ENCODE data around the gene NR4A2. TPM values are rescaled to one million over a fixed set of nuclear protein-coding genes. Genes with fewer than 3 reads are reported as not detected.

NR4A2 gene
- total RNA-seq, 2 experiments from 2014 or later = 290 to 319 TPM

- H3K27ac Mint-ChIP-seq = peak overlapping the region; percentile 100
- TF ChIP-seq CTCF (IDR thresholded peaks at IDR 0.05) = no peak
- H3K4me3 ChIP-seq (ENCODE audit: low read length) = peak overlapping the region; percentile 76
Observed at GRCh38 chr2:156334496-156335478, 2.3 kb upstream of the NR4A2 start.

GRCh38 chr2:156333951-156334495 lies 1.5 kb upstream of the NR4A2 start:
- ChIA-PET POLR2A (interaction anchor here (0.6 to 8.5 kb wide), 12 partner anchors 9 to 256 kb away, joined by 3 to 143 read pairs (median 4); partner anchors contain the start of gene GPD2), CTCF (interaction anchor here (1.4 to 2.2 kb wide), 7 partner anchors 9 to 249 kb away, joined by 3 to 18 read pairs (median 7); no protein-coding TSS in a partner anchor)
- no peak for TF ChIP-seq CTCF (IDR thresholded peaks at IDR 0.05)
- Mint-ChIP-seq H3K36me3 (ENCODE audit: low read depth) (peaks cover 45% of the 10 kb centered on the region), H3K27ac (peak overlapping the region; percentile 100), H3K4me1 (ENCODE audit: low read depth) (peaks cover 58% of the 10 kb centered on the region), H3K4me3 (peak overlapping the region; percentile 95), H3K9me3 (no peaks in the 10 kb centered on the region), H3K27me3 (peaks cover 29% of the 10 kb centered on the region)
- H3K4me3 ChIP-seq (ENCODE audit: low read length) = peak overlapping the region; percentile 76
- DNase-seq (peak in 12 of 14 experiments; percentile 33 to 73 (median 60)), ATAC-seq (ENCODE audit: poor library complexity) (no peak)
- peaks cover 47% of the 10 kb centered on the region for H3K4me1 ChIP-seq (ENCODE audit: insufficient read depth, low read length)
- intact Hi-C loops (cut with DNase I, micrococcal nuclease) = loop anchor here in 1 of 2 experiments (1.0 to 10.0 kb wide), 3 partner anchors 7 to 161 kb away; partner anchors contain the start of gene GPD2
- peaks cover 0 to 11% of the 10 kb centered on the region in 2 experiments for H3K27me3 ChIP-seq (ENCODE audit: control insufficient read depth in 1 of 2, insufficient read depth in 2 of 2, low read length in 2 of 2)
- H3K27ac ChIP-seq (ENCODE audit: low read depth in 1 of 2, low read length in 2 of 2) = peak overlapping the region; percentile 93 to 98
- H3K9me3 ChIP-seq (ENCODE audit: control insufficient read depth in 1 of 2, insufficient read depth in 1 of 2, low read length in 2 of 2) = peaks cover 0 to 7% of the 10 kb centered on the region in 2 experiments
- H3K36me3 ChIP-seq (ENCODE audit: insufficient read depth, low read length) = no peaks in the 10 kb centered on the region

More at GRCh38 chr2:156334496-156335478, 2.3 kb upstream of the NR4A2 start:
- peak overlapping the region; percentile 93 to 98 for H3K27ac ChIP-seq (ENCODE audit: low read depth in 1 of 2, low read length in 2 of 2)
- no peaks in the 10 kb centered on the region for H3K36me3 ChIP-seq (ENCODE audit: insufficient read depth, low read length)
- no peaks in the 10 kb centered on the region for H3K9me3 Mint-ChIP-seq
- H3K9me3 ChIP-seq (ENCODE audit: control insufficient read depth in 1 of 2, insufficient read depth in 1 of 2, low read length in 2 of 2) = no peaks in the 10 kb centered on the region
- H3K4me1 ChIP-seq (ENCODE audit: insufficient read depth, low read length) = peaks cover 40% of the 10 kb centered on the region
- intact Hi-C loops (cut with DNase I, micrococcal nuclease) = loop anchor here in 1 of 2 experiments (1.0 to 10.0 kb wide), 4 partner anchors 66 to 255 kb away; partner anchors contain the start of gene GPD2
- peaks cover 0 to 5% of the 10 kb centered on the region in 2 experiments for H3K27me3 ChIP-seq (ENCODE audit: control insufficient read depth in 1 of 2, insufficient read depth in 2 of 2, low read length in 2 of 2)
- DNase-seq = peak; percentile 54 to 96 (median 74)
- H3K36me3 Mint-ChIP-seq (ENCODE audit: low read depth) = peaks cover 42% of the 10 kb centered on the region
- peak overlapping the region; percentile 95 for H3K4me3 Mint-ChIP-seq
- ATAC-seq (ENCODE audit: poor library complexity) = peak; percentile 45
- peaks cover 25% of the 10 kb centered on the region for H3K27me3 Mint-ChIP-seq
- CTCF ChIA-PET = interaction anchor here (0.6 to 2.2 kb wide), 24 partner anchors 8 to 257 kb away, joined by 3 to 18 read pairs (median 4); no protein-coding TSS in a partner anchor
- peaks cover 63% of the 10 kb centered on the region for H3K4me1 Mint-ChIP-seq (ENCODE audit: low read depth)
- POLR2A ChIA-PET = interaction anchor here (0.6 to 8.5 kb wide), 18 partner anchors 9 to 255 kb away, joined by 3 to 143 read pairs (median 4); partner anchors contain the start of gene GPD2
